ENCODE data around the gene FMN2. TPM values are rescaled to one million over a fixed set of nuclear protein-coding genes. Genes with fewer than 3 reads are reported as not detected.

Gene FMN2
- total RNA-seq, 2 experiments from 2014 or later = not detected

GRCh38 chr1:240467895-240468294 lies 376.2 kb downstream of the FMN2 start:
- H3K4me3 Mint-ChIP-seq = no peak overlapping the region
- TF ChIP-seq CTCF (IDR thresholded peaks at IDR 0.05) = no peak
- DNase-seq (no peak), ATAC-seq (no peak)
- H3K4me1 Mint-ChIP-seq (ENCODE audit: low read depth) = no peaks in the 10 kb centered on the region
- H3K9me3 Mint-ChIP-seq = no peaks in the 10 kb centered on the region
- H3K27me3 Mint-ChIP-seq = peaks cover 3% of the 10 kb centered on the region
- no peak overlapping the region for H3K27ac Mint-ChIP-seq
- no peaks in the 10 kb centered on the region for H3K36me3 Mint-ChIP-seq (ENCODE audit: low read depth)
- intact Hi-C loops (cut with micrococcal nuclease) = no loop called here
- ChIA-PET POLR2A (no interaction called here), CTCF (no interaction called here)

- H3K9me3 Mint-ChIP-seq = no peaks in the 10 kb centered on the region
- ATAC-seq (no peak), DNase-seq (no peak)
- CTCF ChIA-PET = no interaction called here
- POLR2A ChIA-PET = interaction anchor here (0.7 kb wide), 1 partner anchor 24 kb away, joined by 3 read pairs; no protein-coding TSS in a partner anchor
- no peak overlapping the region for H3K27ac Mint-ChIP-seq
- no peak overlapping the region for H3K4me3 Mint-ChIP-seq
- no peaks in the 10 kb centered on the region for H3K27me3 Mint-ChIP-seq
- no peak for TF ChIP-seq CTCF (IDR thresholded peaks at IDR 0.05)
- intact Hi-C loops (cut with micrococcal nuclease) = no loop called here
- no peaks in the 10 kb centered on the region for H3K36me3 Mint-ChIP-seq (ENCODE audit: low read depth)
- H3K4me1 Mint-ChIP-seq (ENCODE audit: low read depth) = no peaks in the 10 kb centered on the region
Measured at GRCh38 chr1:240468656-240469055, 377.0 kb downstream of the FMN2 start.

- no peaks in the 10 kb centered on the region for H3K27me3 Mint-ChIP-seq
- no peaks in the 10 kb centered on the region for H3K36me3 Mint-ChIP-seq (ENCODE audit: low read depth)
- no peaks in the 10 kb centered on the region for H3K9me3 Mint-ChIP-seq
- no peaks in the 10 kb centered on the region for H3K4me1 Mint-ChIP-seq (ENCODE audit: low read depth)
- H3K4me3 Mint-ChIP-seq = no peak overlapping the region
- no peak overlapping the region for H3K27ac Mint-ChIP-seq
- intact Hi-C loops (cut with micrococcal nuclease) = no loop called here
- ChIA-PET POLR2A (no interaction called here), CTCF (no interaction called here)
- no peak for TF ChIP-seq CTCF (IDR thresholded peaks at IDR 0.05)
- ATAC-seq (no peak), DNase-seq (no peak)
Measured at GRCh38 chr1:240474133-240474614, 382.5 kb downstream of the FMN2 start.

GRCh38 chr1:240475832-240476231 lies 384.1 kb downstream of the FMN2 start:
- no peaks in the 10 kb centered on the region for H3K27me3 Mint-ChIP-seq
- H3K27ac Mint-ChIP-seq = no peak overlapping the region
- CTCF ChIA-PET = no interaction called here
- no peaks in the 10 kb centered on the region for H3K9me3 Mint-ChIP-seq
- H3K36me3 Mint-ChIP-seq (ENCODE audit: low read depth) = no peaks in the 10 kb centered on the region
- ATAC-seq = no peak
- intact Hi-C loops (cut with micrococcal nuclease) = no loop called here
- POLR2A ChIA-PET = no interaction called here
- H3K4me1 Mint-ChIP-seq (ENCODE audit: low read depth) = no peaks in the 10 kb centered on the region
- no peak overlapping the region for H3K4me3 Mint-ChIP-seq
- TF ChIP-seq CTCF (IDR thresholded peaks at IDR 0.05) = no peak
- no peak for DNase-seq

GRCh38 chr1:240478536-240478935 lies 386.9 kb downstream of the FMN2 start:
- POLR2A ChIA-PET = no interaction called here
- intact Hi-C loops (cut with micrococcal nuclease) = no loop called here
- DNase-seq = no peak
- CTCF ChIA-PET = no interaction called here
- Mint-ChIP-seq H3K4me1 (ENCODE audit: low read depth) (no peaks in the 10 kb centered on the region), H3K9me3 (no peaks in the 10 kb centered on the region), H3K27me3 (no peaks in the 10 kb centered on the region), H3K4me3 (no peak overlapping the region), H3K27ac (no peak overlapping the region), H3K36me3 (ENCODE audit: low read depth) (no peaks in the 10 kb centered on the region)
- TF ChIP-seq CTCF (IDR thresholded peaks at IDR 0.05) = no peak
- no peak for ATAC-seq
